ENCODE data around the gene MAN1C1. TPM values are rescaled to one million over a fixed set of nuclear protein-coding genes. Genes with fewer than 3 reads are reported as not detected.

Gene MAN1C1
- total RNA-seq, 1 donor from 2014 or later = 20.4 TPM

DNA sequence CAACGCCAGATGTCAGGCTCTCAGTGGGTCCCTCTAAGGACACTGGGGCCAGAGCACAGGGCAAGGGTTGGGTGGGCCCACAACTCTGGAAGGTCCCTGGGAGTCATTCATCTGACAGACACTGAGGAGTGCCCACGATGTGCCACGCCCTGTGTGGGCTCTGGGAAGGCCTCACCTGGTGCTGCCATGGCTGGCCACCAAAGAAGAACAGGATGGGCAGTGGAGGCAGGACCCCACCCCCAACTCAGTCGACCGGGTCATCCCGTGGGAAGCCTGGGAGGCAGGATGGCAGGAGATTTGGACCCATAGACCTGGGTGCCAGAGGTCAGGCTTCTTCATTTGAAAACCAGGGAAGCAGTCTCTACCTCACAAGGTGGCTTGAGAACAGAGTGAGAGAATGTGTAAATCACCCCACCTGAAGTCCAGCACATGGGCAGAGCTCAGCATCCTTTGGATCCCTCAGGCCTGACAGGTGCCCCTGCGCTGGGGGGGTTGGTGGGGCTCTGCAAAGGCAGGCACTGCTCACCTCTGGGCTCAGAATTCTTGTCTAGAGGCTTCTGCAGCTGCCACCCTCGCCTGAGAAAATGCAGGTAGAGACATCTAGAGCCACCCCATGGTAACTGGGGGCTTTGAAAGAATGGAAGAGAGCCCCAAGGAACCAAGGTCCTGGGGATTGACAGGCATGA is 182.2 kb downstream of the MAN1C1 start:
- no peaks in the 10 kb centered on the region for H3K36me3 ChIP-seq
- no peak overlapping the region for H3K4me3 ChIP-seq
- H3K27ac ChIP-seq = peak overlapping the region; percentile 85
- H3K4me1 ChIP-seq = peaks cover 66% of the 10 kb centered on the region
- no peaks in the 10 kb centered on the region for H3K27me3 ChIP-seq (ENCODE audit: low read depth)
- DNase-seq (no peak), ATAC-seq (no peak)
- H3K9me3 ChIP-seq = no peaks in the 10 kb centered on the region
- intact Hi-C loops (cut with DNase I) = loop anchor here (10.0 kb wide), 1 partner anchor 184 kb away; the partner anchor contains the start of gene MAN1C1
- TF ChIP-seq, protein P1, sequence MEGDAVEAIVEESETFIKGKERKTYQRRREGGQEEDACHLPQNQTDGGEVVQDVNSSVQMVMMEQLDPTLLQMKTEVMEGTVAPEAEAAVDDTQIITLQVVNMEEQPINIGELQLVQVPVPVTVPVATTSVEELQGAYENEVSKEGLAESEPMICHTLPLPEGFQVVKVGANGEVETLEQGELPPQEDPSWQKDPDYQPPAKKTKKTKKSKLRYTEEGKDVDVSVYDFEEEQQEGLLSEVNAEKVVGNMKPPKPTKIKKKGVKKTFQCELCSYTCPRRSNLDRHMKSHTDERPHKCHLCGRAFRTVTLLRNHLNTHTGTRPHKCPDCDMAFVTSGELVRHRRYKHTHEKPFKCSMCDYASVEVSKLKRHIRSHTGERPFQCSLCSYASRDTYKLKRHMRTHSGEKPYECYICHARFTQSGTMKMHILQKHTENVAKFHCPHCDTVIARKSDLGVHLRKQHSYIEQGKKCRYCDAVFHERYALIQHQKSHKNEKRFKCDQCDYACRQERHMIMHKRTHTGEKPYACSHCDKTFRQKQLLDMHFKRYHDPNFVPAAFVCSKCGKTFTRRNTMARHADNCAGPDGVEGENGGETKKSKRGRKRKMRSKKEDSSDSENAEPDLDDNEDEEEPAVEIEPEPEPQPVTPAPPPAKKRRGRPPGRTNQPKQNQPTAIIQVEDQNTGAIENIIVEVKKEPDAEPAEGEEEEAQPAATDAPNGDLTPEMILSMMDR (IDR thresholded peaks at IDR 0.05) = no peak

DNA sequence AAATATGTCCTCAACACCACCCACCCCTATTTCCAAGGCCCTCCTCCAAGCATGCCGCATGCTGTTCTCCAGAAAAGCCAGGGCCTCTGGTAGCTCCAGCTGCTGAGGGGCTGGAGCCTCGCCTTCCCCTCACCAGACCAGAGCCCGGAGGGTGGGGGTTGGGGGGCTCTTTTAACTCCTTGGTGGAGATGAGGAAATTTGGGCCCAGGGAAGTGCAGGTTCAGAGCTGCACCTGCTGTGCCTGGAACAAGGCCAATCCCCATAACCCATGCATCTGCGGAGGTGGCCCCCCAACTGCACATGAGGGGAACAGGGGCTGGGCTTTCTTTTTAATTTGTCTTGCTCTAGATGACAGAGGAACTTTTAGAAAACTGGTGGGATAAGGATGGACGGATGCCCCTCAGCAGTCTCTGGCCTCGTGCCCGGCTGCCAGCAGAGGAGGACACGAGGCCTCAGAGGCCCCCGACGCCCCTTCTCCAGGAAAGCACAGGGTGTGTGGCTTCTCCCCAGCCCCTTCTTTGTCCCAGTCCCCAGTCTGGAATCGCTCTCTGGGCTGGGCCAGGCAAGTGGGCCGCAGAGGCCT is 182.9 kb downstream of the MAN1C1 start:
- intact Hi-C loops (cut with DNase I) = loop anchor here (10.0 kb wide), 1 partner anchor 185 kb away; the partner anchor contains the start of gene MAN1C1
- DNase-seq (no peak), ATAC-seq (no peak)
- Histone ChIP-seq H3K4me3 (peak overlapping the region; percentile 54), H3K27me3 (ENCODE audit: low read depth) (no peaks in the 10 kb centered on the region), H3K4me1 (peaks cover 73% of the 10 kb centered on the region), H3K9me3 (no peaks in the 10 kb centered on the region), H3K27ac (peak overlapping the region; percentile 85), H3K36me3 (no peaks in the 10 kb centered on the region)
- TF ChIP-seq, protein P1 (IDR thresholded peaks at IDR 0.05) = no peak

GRCh38 chr1:25799935-25800702 is 183.5 kb downstream of the MAN1C1 start, which contains the start of gene SELENON:
SELENON (plus strand) TSS chr1:25800193; CDS start chr1:25800231, 38 bp downstream.
- peaks cover 4% of the 10 kb centered on the region for H3K36me3 ChIP-seq
- DNase-seq (peak; percentile 86), ATAC-seq (peak; percentile 70)
- peak within 1 kb of the TSS; percentile 85 for H3K27ac ChIP-seq
- peaks cover 80% of the 10 kb centered on the region for H3K4me1 ChIP-seq
- H3K4me3 ChIP-seq = peak within 1 kb of the TSS; percentile 62
- intact Hi-C loops (cut with DNase I) = loop anchor here (10.0 kb wide), 1 partner anchor 185 kb away; the partner anchor contains the start of gene MAN1C1
- H3K27me3 ChIP-seq (ENCODE audit: low read depth) = no peaks in the 10 kb centered on the region
- TF ChIP-seq, protein P1 (IDR thresholded peaks at IDR 0.05) = no peak
- no peaks in the 10 kb centered on the region for H3K9me3 ChIP-seq

DNA sequence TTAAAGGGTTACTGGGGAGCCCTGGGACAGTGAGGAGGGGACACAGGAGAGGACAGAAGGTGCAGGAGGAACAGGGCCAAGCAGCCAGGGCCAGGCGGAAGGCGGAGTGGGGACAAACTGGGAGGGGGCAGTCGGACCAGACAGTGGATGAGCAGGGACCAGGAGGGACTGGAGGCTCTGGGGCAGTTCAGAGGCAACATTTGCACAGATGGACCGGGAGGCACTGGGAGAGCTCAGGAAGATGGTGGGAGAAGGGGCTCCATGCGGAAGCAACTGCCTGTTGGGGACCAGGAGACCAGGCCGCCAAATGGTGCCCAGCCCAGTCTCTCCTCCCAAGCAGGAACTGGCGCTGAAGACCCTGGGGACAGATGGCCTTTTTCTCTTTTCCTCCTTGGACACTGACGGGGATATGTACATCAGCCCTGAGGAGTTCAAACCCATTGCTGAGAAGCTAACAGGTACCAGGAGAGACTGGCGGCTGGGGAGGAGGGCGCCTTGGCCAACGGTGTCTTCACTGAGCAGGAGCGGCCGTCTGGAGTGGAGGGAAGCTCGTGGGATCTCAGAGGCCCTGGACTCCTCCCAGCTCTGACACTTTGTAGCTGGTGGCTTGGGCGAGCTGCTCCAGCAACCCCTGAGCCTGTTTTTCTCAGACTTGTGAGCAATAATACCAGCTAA is 184.2 kb downstream of the MAN1C1 start:
- Histone ChIP-seq H3K9me3 (no peaks in the 10 kb centered on the region), H3K27ac (peak overlapping the region; percentile 60), H3K27me3 (ENCODE audit: low read depth) (no peaks in the 10 kb centered on the region), H3K4me1 (peaks cover 87% of the 10 kb centered on the region), H3K36me3 (peaks cover 11% of the 10 kb centered on the region), H3K4me3 (peak overlapping the region; percentile 62)
- DNase-seq (no peak), ATAC-seq (no peak)
- TF ChIP-seq, protein P1 (IDR thresholded peaks at IDR 0.05) = no peak
- intact Hi-C loops (cut with DNase I) = no loop called here

DNA sequence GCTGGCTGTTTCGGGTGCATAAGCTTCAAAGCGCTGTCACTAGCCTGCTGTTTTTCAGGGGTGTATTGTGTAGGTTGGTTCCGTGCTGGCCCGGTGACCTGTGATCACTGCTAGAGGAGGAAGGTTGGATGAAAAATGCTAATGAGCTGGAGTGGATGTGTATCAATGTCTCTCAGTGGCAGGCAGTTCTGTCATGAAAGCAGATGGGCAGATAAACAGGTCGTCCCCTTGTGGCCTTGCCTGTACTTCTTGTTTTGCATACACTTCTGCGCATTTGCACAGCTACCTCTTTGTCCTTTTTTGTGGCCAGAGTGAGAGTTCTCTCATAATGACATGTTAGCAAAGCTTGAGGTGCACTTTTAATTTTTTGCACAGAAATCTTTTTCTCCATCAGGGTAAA is 186.3 kb downstream of the MAN1C1 start:
- intact Hi-C loops (cut with DNase I) = no loop called here
- Histone ChIP-seq H3K27me3 (ENCODE audit: low read depth) (no peaks in the 10 kb centered on the region), H3K36me3 (peaks cover 28% of the 10 kb centered on the region), H3K9me3 (no peaks in the 10 kb centered on the region), H3K27ac (no peak overlapping the region), H3K4me1 (peaks cover 90% of the 10 kb centered on the region), H3K4me3 (no peak overlapping the region)
- TF ChIP-seq, protein P1 (IDR thresholded peaks at IDR 0.05) = no peak
- no peak for ATAC-seq
- DNase-seq = no peak
